Endothelial cell (in vitro differentiated cells): Measurements from ENCODE around the gene TRAF3. TPM values are rescaled to one million over a fixed set of nuclear protein-coding genes. Genes with fewer than 3 reads are reported as not detected.

ENCODE experiments used
- DNase-seq: peaks from one replicate; pipeline ENCODE4 v3.0.0; 2021; ENCODE audit warnings: low spot score
- H3K27ac Mint-ChIP-seq: one replicate; pipeline ENCODE4 v1.8.0; 2021; ENCODE audit warnings: mixed read lengths, inconsistent platforms; ENCODE audit not compliant: unreplicated experiment
- H3K27me3 Mint-ChIP-seq: one replicate; pipeline ENCODE4 v1.8.0; 2021; ENCODE audit warnings: mild to moderate bottlenecking, moderate library complexity, mixed read lengths, inconsistent platforms; ENCODE audit not compliant: unreplicated experiment
- H3K36me3 Mint-ChIP-seq: one replicate; pipeline ENCODE4 v1.8.0; 2021; ENCODE audit warnings: mild to moderate bottlenecking, low read depth, mixed read lengths, inconsistent platforms; ENCODE audit not compliant: unreplicated experiment
- H3K4me1 Mint-ChIP-seq: one replicate; pipeline ENCODE4 v1.8.0; 2021; ENCODE audit warnings: mild to moderate bottlenecking, mixed read lengths, inconsistent platforms; ENCODE audit not compliant: unreplicated experiment
- H3K4me3 Mint-ChIP-seq: one replicate; pipeline ENCODE4 v1.8.0; 2021; ENCODE audit warnings: mild to moderate bottlenecking, mixed read lengths, inconsistent platforms; ENCODE audit not compliant: unreplicated experiment
- H3K9me3 Mint-ChIP-seq: one replicate; pipeline ENCODE4 v1.8.0; 2021; ENCODE audit warnings: mixed read lengths, inconsistent platforms; ENCODE audit not compliant: unreplicated experiment
- CTCF ChIP-seq: fragments of 200-600 bp; sonication (generic); IDR thresholded peaks from one replicate; pipeline ENCODE4 v1.5.0; 2021; ENCODE audit warnings: antibody characterized with exemption; ENCODE audit not compliant: unreplicated experiment
- total RNA-seq: library from RNA; stranded (reverse); fragmentation: NEBNext Ultra II Directional; extraction: Animal tissue kit (Norgen Biotek cat#: 25700); gene quantifications from one replicate; pipeline ENCODE4 v1.2.1, GENCODE V29; 2021; ENCODE audit not compliant: unreplicated experiment

TRAF3 gene
- total RNA-seq, 1 donor from 2014 or later: 9.7 TPM

- peaks cover 10% of the 10 kb centered on the region for H3K27me3 Mint-ChIP-seq
- H3K4me1 Mint-ChIP-seq: peaks cover 18% of the 10 kb centered on the region
- peak overlapping the region; percentile 18 for H3K27ac Mint-ChIP-seq
- H3K9me3 Mint-ChIP-seq: no peaks in the 10 kb centered on the region
- H3K4me3 Mint-ChIP-seq: peak overlapping the region; percentile 1
- TF ChIP-seq CTCF: no peak
- peaks cover 5% of the 10 kb centered on the region for H3K36me3 Mint-ChIP-seq
- peak; percentile 63 for DNase-seq
Measured at GRCh38 chr14:102772781-102773570, 4.3 kb upstream of the TRAF3 start.

- H3K27ac Mint-ChIP-seq: peak overlapping the region; percentile 91
- peak; percentile 48 for DNase-seq
- peaks cover 26% of the 10 kb centered on the region for H3K4me1 Mint-ChIP-seq
- H3K9me3 Mint-ChIP-seq: no peaks in the 10 kb centered on the region
- peaks cover 5% of the 10 kb centered on the region for H3K36me3 Mint-ChIP-seq
- TF ChIP-seq CTCF: peak; percentile 38
- H3K27me3 Mint-ChIP-seq: peaks cover 16% of the 10 kb centered on the region
- H3K4me3 Mint-ChIP-seq: no peak overlapping the region
Measured at GRCh38 chr14:102774391-102775153, 2.7 kb upstream of the TRAF3 start.

- peak overlapping the region; percentile 89 for H3K4me3 Mint-ChIP-seq
- no peak for DNase-seq
- no peaks in the 10 kb centered on the region for H3K9me3 Mint-ChIP-seq
- H3K36me3 Mint-ChIP-seq: no peaks in the 10 kb centered on the region
- H3K4me1 Mint-ChIP-seq: peaks cover 26% of the 10 kb centered on the region
- no peak for TF ChIP-seq CTCF
- peaks cover 17% of the 10 kb centered on the region for H3K27me3 Mint-ChIP-seq
- H3K27ac Mint-ChIP-seq: peak overlapping the region; percentile 72
Measured at GRCh38 chr14:102775855-102776760, 1.1 kb upstream of the TRAF3 start.

- Mint-ChIP-seq H3K27me3 (peaks cover 17% of the 10 kb centered on the region), H3K4me1 (peaks cover 21% of the 10 kb centered on the region), H3K4me3 (peak overlapping the region; percentile 89), H3K36me3 (no peaks in the 10 kb centered on the region), H3K9me3 (no peaks in the 10 kb centered on the region), H3K27ac (no peak overlapping the region)
- TF ChIP-seq CTCF: no peak
- DNase-seq: peak; percentile 17
Measured at GRCh38 chr14:102777711-102778337, 575 bp downstream of the TRAF3 start.
